CD4-positive, alpha-beta memory T cell (primary cell): Measurements from ENCODE around the gene SUGCT. TPM values are rescaled to one million over a fixed set of nuclear protein-coding genes. Genes with fewer than 3 reads are reported as not detected.

Source experiments
- CTCF ChIA-PET: fragments of 350-600 bp; sonication (Branson Sonifier 250); formaldehyde crosslinking; loops from one replicate; lab custom pipeline; 2021; ENCODE audit warnings: inconsistent platforms; ENCODE audit not compliant: partially characterized antibody; lab: Charles Lee
- POLR2A ChIA-PET: fragments of 350-600 bp; sonication (Branson Sonifier 250); formaldehyde crosslinking; loops from one replicate; lab custom pipeline; 2021; ENCODE audit not compliant: partially characterized antibody; lab: Charles Lee
- DNase-seq, 5 donors: peaks; one replicate each; pipeline versions ENCODE4 v3.0.0 to v3.0.0-alpha.2; 2020 to 2022; ENCODE audit warnings: mixed read lengths in 1 of 5
- H3K27ac ChIP-seq: one replicate; pipeline ENCODE4 v1.7.0; 2013; ENCODE audit warnings: low read depth, low read length
- H3K27me3 ChIP-seq: 2 replicates; pipeline ENCODE4 v1.7.0; 2013; ENCODE audit warnings: mild to moderate bottlenecking, low read length, moderate library complexity; ENCODE audit not compliant: insufficient read depth
- H3K36me3 ChIP-seq: 2 replicates; pipeline ENCODE4 v1.7.0; 2013; ENCODE audit warnings: mild to moderate bottlenecking, low read length, moderate library complexity; ENCODE audit not compliant: insufficient read depth
- H3K4me1 ChIP-seq: 2 replicates; pipeline ENCODE4 v1.7.0; 2013; ENCODE audit warnings: mild to moderate bottlenecking, low read length, moderate library complexity; ENCODE audit not compliant: insufficient read depth
- H3K4me3 ChIP-seq, 2 donors: one replicate each; pipeline ENCODE4 v1.7.0; 2013; ENCODE audit warnings: low read length in 2 of 2, mild to moderate bottlenecking in 1 of 2
- H3K9me3 ChIP-seq, 2 donors: one replicate each; pipeline ENCODE4 v1.7.0; 2013; ENCODE audit warnings: low read length in 2 of 2, control low read depth in 1 of 2; ENCODE audit not compliant: control insufficient read depth in 1 of 2
- H3K27ac Mint-ChIP-seq, 7 donors: one replicate each; pipeline ENCODE4 v1.8.0; 2020 to 2021; ENCODE audit warnings: mixed read lengths in 7 of 7, mild to moderate bottlenecking in 6 of 7, inconsistent platforms in 3 of 7, moderate library complexity in 3 of 7
- H3K27me3 Mint-ChIP-seq, 2 donors: one replicate each; pipeline ENCODE4 v1.8.0; 2020 to 2021; ENCODE audit warnings: mixed read lengths in 2 of 2
- H3K36me3 Mint-ChIP-seq, 2 donors: one replicate each; pipeline ENCODE4 v1.8.0; 2020 to 2021; ENCODE audit warnings: mixed read lengths in 2 of 2, inconsistent platforms in 1 of 2, mild to moderate bottlenecking in 1 of 2
- H3K4me1 Mint-ChIP-seq, 4 donors: one replicate each; pipeline ENCODE4 v1.8.0; 2020 to 2021; ENCODE audit warnings: mixed read lengths in 4 of 4, mild to moderate bottlenecking in 1 of 4
- H3K4me3 Mint-ChIP-seq, 8 donors: one replicate each; pipeline ENCODE4 v1.8.0; 2020 to 2021; ENCODE audit warnings: mixed read lengths in 8 of 8, mild to moderate bottlenecking in 7 of 8, moderate library complexity in 6 of 8, inconsistent platforms in 3 of 8
- H3K9me3 Mint-ChIP-seq, 8 donors: one replicate each; pipeline ENCODE4 v1.8.0; 2020 to 2021; ENCODE audit warnings: mixed read lengths in 8 of 8, mild to moderate bottlenecking in 5 of 8, inconsistent platforms in 3 of 8, moderate library complexity in 1 of 8
- intact Hi-C: fragments of 100-400 bp; cut with micrococcal nuclease; formaldehyde crosslinking; loops from one replicate; pipeline ENCODE4 v1.15.1; 2023
- polyA plus RNA-seq, 2 donors: library from polyadenylated mRNA; unstranded; fragments of 300-500 nt; fragmentation: Illumina TruSeq; gene quantifications; one replicate each; pipeline ENCODE4 v1.2.3, GENCODE V29; 2021
- total RNA-seq, 2 experiments: library from RNA; stranded (reverse); gene quantifications; one replicate each; pipeline ENCODE4 v1.2.3, GENCODE V29; 2021

The SUGCT gene
- total and polyA plus RNA-seq, 4 experiments from 2014 or later: 0.41 to 4.4 (median 1.2) TPM

DNA sequence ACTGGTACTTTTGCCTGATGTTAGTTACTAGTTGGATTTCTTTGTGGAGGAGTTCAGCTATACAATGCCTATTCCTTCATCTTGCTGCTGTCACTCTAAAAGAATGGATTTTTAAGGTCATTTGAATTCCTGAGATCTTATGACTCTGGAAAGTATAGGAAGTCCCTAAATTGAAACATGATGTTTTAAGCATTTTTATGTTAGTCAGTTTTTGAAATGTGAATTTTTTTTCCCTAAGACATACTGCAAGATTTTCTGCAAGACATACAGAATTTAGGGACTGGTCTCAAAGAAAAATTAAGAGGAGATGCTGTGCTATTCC, 355.8 kb downstream of the SUGCT start:
- Mint-ChIP-seq H3K27ac (no peak overlapping the region), H3K4me3 (no peak overlapping the region), H3K9me3 (peaks cover 0 to 42% (median 15%) of the 10 kb centered on the region in 8 donors), H3K4me1 (no peaks in the 10 kb centered on the region), H3K36me3 (no peaks in the 10 kb centered on the region), H3K27me3 (no peaks in the 10 kb centered on the region)
- no peaks in the 10 kb centered on the region for H3K27me3 ChIP-seq
- intact Hi-C loops: no loop called here
- ChIA-PET POLR2A (no interaction called here), CTCF (no interaction called here)
- H3K27ac ChIP-seq: no peak overlapping the region
- no peaks in the 10 kb centered on the region for H3K9me3 ChIP-seq
- DNase-seq: no peak
- H3K4me1 ChIP-seq: no peaks in the 10 kb centered on the region
- H3K4me3 ChIP-seq: no peak overlapping the region
- H3K36me3 ChIP-seq: no peaks in the 10 kb centered on the region

GRCh38 chr7:40492946-40493345, 358.1 kb downstream of the SUGCT start:
- no peaks in the 10 kb centered on the region for H3K9me3 ChIP-seq
- H3K36me3 Mint-ChIP-seq: no peaks in the 10 kb centered on the region
- no peak overlapping the region for H3K4me3 ChIP-seq
- H3K4me1 ChIP-seq: no peaks in the 10 kb centered on the region
- H3K27me3 Mint-ChIP-seq: no peaks in the 10 kb centered on the region
- POLR2A ChIA-PET: no interaction called here
- no peaks in the 10 kb centered on the region for H3K4me1 Mint-ChIP-seq
- no peaks in the 10 kb centered on the region for H3K36me3 ChIP-seq
- intact Hi-C loops: no loop called here
- H3K27ac Mint-ChIP-seq: no peak overlapping the region
- no peak for DNase-seq
- peaks cover 0 to 31% (median 11%) of the 10 kb centered on the region in 8 donors for H3K9me3 Mint-ChIP-seq
- H3K27ac ChIP-seq: no peak overlapping the region
- no peaks in the 10 kb centered on the region for H3K27me3 ChIP-seq
- no peak overlapping the region for H3K4me3 Mint-ChIP-seq
- CTCF ChIA-PET: no interaction called here

DNA sequence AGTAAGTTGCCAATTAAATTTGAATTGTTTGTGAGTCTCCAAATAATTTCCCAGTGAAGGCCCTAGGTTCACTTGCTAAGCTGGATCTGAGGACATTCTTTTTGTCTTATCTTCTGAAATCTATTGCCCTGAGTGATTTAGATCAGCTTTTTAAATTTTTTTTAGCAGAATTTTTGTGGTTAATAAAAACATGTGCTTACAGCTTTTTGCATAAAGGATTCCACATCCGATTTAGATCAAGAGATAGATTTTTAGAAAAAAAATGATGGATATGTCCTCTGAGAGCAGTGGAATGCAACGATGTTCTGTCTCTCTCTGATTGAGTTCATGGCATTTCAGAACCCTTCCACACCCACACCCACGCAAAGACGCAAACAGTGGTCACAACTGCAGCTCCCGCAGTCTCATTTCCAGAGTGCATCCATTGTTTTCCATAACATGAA, 358.8 kb downstream of the SUGCT start:
- H3K4me1 ChIP-seq: no peaks in the 10 kb centered on the region
- no peaks in the 10 kb centered on the region for H3K9me3 ChIP-seq
- DNase-seq: no peak
- Mint-ChIP-seq H3K9me3 (peaks cover 0 to 31% (median 13%) of the 10 kb centered on the region in 8 donors), H3K36me3 (no peaks in the 10 kb centered on the region), H3K4me1 (no peaks in the 10 kb centered on the region), H3K4me3 (no peak overlapping the region), H3K27me3 (no peaks in the 10 kb centered on the region), H3K27ac (no peak overlapping the region)
- ChIA-PET POLR2A (no interaction called here), CTCF (no interaction called here)
- no peaks in the 10 kb centered on the region for H3K27me3 ChIP-seq
- no peak overlapping the region for H3K4me3 ChIP-seq
- H3K36me3 ChIP-seq: no peaks in the 10 kb centered on the region
- intact Hi-C loops: no loop called here
- H3K27ac ChIP-seq: no peak overlapping the region

GRCh38 chr7:40498924-40499510, 364.2 kb downstream of the SUGCT start:
- Histone ChIP-seq H3K4me1 (no peaks in the 10 kb centered on the region), H3K36me3 (no peaks in the 10 kb centered on the region), H3K27ac (no peak overlapping the region), H3K9me3 (no peaks in the 10 kb centered on the region), H3K4me3 (no peak overlapping the region), H3K27me3 (no peaks in the 10 kb centered on the region)
- peaks cover 0 to 8% (median 1%) of the 10 kb centered on the region in 8 donors for H3K9me3 Mint-ChIP-seq
- ChIA-PET POLR2A (no interaction called here), CTCF (no interaction called here)
- intact Hi-C loops: no loop called here
- H3K27me3 Mint-ChIP-seq: no peaks in the 10 kb centered on the region
- no peak overlapping the region for H3K27ac Mint-ChIP-seq
- no peaks in the 10 kb centered on the region for H3K4me1 Mint-ChIP-seq
- no peak overlapping the region for H3K4me3 Mint-ChIP-seq
- DNase-seq: no peak
- no peaks in the 10 kb centered on the region for H3K36me3 Mint-ChIP-seq

DNA sequence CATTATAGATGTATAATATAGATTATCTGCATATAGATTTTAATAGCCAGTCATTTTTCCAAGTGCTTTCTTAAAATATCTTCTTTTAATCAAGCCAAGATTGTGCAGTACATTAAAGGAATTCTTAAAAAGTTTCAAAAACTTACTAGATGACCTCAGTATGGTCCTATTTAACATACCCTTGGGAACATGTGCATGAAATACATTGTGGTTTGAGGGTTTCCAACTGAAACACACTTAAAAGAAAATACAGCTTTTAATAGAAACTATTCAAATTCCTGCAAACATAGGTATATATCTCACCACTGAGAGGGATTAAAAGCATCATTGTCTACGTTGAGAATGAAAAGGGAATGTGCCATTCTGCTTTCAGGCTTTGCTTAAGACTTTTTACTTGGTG, 364.9 kb downstream of the SUGCT start:
- no peaks in the 10 kb centered on the region for H3K36me3 Mint-ChIP-seq
- H3K27me3 Mint-ChIP-seq: no peaks in the 10 kb centered on the region
- no peaks in the 10 kb centered on the region for H3K9me3 ChIP-seq
- H3K27ac Mint-ChIP-seq: no peak overlapping the region
- H3K4me3 Mint-ChIP-seq: no peak overlapping the region
- no peak for DNase-seq
- H3K9me3 Mint-ChIP-seq: peaks cover 0 to 8% (median 1%) of the 10 kb centered on the region in 8 donors
- H3K4me1 ChIP-seq: no peaks in the 10 kb centered on the region
- no peak overlapping the region for H3K27ac ChIP-seq
- intact Hi-C loops: no loop called here
- H3K36me3 ChIP-seq: no peaks in the 10 kb centered on the region
- H3K4me3 ChIP-seq: no peak overlapping the region
- no peaks in the 10 kb centered on the region for H3K4me1 Mint-ChIP-seq
- ChIA-PET POLR2A (no interaction called here), CTCF (no interaction called here)
- no peaks in the 10 kb centered on the region for H3K27me3 ChIP-seq

DNA sequence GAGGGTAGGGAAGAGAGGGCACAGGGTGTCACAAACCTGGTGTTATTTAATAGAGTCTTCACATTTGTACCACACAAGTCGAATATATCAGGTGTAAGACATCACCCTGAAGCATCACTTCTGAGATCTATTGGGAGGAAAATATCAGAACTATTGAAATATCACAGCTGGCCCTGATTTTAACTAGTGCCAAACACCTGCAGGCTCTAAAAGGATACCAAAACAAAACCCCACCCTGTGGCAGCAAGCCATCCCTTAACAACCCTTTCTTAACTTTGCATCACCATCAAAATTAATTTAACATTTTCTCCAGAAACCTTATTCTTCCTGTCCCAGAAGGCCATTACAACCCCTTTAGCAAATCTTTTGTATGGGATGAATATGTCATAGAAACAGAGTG, 365.4 kb downstream of the SUGCT start:
- Histone ChIP-seq H3K27me3 (no peaks in the 10 kb centered on the region), H3K4me1 (no peaks in the 10 kb centered on the region), H3K27ac (no peak overlapping the region), H3K4me3 (no peak overlapping the region), H3K9me3 (no peaks in the 10 kb centered on the region), H3K36me3 (no peaks in the 10 kb centered on the region)
- Mint-ChIP-seq H3K4me3 (no peak overlapping the region), H3K27me3 (no peaks in the 10 kb centered on the region), H3K27ac (no peak overlapping the region), H3K4me1 (no peaks in the 10 kb centered on the region), H3K9me3 (peaks cover 0 to 8% (median under 1%) of the 10 kb centered on the region in 8 donors), H3K36me3 (no peaks in the 10 kb centered on the region)
- POLR2A ChIA-PET: no interaction called here
- CTCF ChIA-PET: no interaction called here
- no peak for DNase-seq
- intact Hi-C loops: no loop called here

- no peaks in the 10 kb centered on the region for H3K4me1 Mint-ChIP-seq
- Histone ChIP-seq H3K27ac (no peak overlapping the region), H3K9me3 (no peaks in the 10 kb centered on the region), H3K4me3 (no peak overlapping the region), H3K4me1 (no peaks in the 10 kb centered on the region), H3K27me3 (no peaks in the 10 kb centered on the region), H3K36me3 (no peaks in the 10 kb centered on the region)
- H3K27me3 Mint-ChIP-seq: no peaks in the 10 kb centered on the region
- H3K27ac Mint-ChIP-seq: no peak overlapping the region
- no peak overlapping the region for H3K4me3 Mint-ChIP-seq
- H3K9me3 Mint-ChIP-seq: peaks cover 0 to 19% (median 14%) of the 10 kb centered on the region in 8 donors
- CTCF ChIA-PET: no interaction called here
- POLR2A ChIA-PET: no interaction called here
- intact Hi-C loops: no loop called here
- no peaks in the 10 kb centered on the region for H3K36me3 Mint-ChIP-seq
- DNase-seq: no peak
Measured at GRCh38 chr7:40502359-40502758, 367.6 kb downstream of the SUGCT start.

DNA sequence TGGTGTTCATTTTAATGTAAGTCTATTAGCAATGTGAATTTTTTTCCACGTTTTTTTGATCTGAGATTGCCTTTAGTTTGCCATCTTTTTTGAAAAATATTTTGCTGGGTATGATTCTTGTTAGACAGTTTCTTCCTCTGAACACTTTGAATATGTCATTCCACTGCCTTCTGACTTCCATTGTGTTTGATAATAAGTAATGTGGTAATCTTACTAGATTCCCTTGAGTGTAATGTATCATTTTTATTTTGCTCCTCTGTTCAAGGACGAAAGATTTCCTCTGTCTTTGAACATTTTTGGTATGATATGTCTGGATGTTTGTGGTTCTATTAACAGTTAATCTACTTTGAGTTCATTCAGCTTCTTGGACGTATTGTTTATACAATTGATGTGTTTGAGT, 371.4 kb downstream of the SUGCT start:
- ChIA-PET POLR2A (no interaction called here), CTCF (no interaction called here)
- H3K4me1 Mint-ChIP-seq: no peaks in the 10 kb centered on the region
- Histone ChIP-seq H3K36me3 (no peaks in the 10 kb centered on the region), H3K4me1 (no peaks in the 10 kb centered on the region), H3K4me3 (no peak overlapping the region), H3K9me3 (no peaks in the 10 kb centered on the region), H3K27ac (no peak overlapping the region), H3K27me3 (no peaks in the 10 kb centered on the region)
- no peak overlapping the region for H3K4me3 Mint-ChIP-seq
- peaks cover 0 to 31% (median 14%) of the 10 kb centered on the region in 8 donors for H3K9me3 Mint-ChIP-seq
- no peak overlapping the region for H3K27ac Mint-ChIP-seq
- intact Hi-C loops: no loop called here
- no peaks in the 10 kb centered on the region for H3K27me3 Mint-ChIP-seq
- no peak for DNase-seq
- H3K36me3 Mint-ChIP-seq: peaks cover 0 to 2% of the 10 kb centered on the region in 2 donors
